HEK293 (cell line): ENCODE data around the gene CDIPT.

Experiments
- GLIS1 ChIP-seq: fragments of 450-650 bp; formaldehyde crosslinking; IDR thresholded peaks from 2 replicates; pipeline ENCODE4 v1.5.1; 2016; ENCODE audit warnings: missing biosample characterization, missing genetic modification characterization
- HOXD13 ChIP-seq: sonication (generic); formaldehyde crosslinking; IDR thresholded peaks from 2 replicates; pipeline ENCODE4 v1.8.0; 2022; ENCODE audit warnings: missing genetic modification reagents, borderline replicate concordance
- MEIS1 ChIP-seq: sonication (generic); formaldehyde crosslinking; IDR thresholded peaks from 2 replicates; pipeline ENCODE4 v1.8.1; 2022; ENCODE audit warnings: missing genetic modification reagents, mild to moderate bottlenecking, borderline replicate concordance
- OSR2 ChIP-seq: fragments of 450-650 bp; formaldehyde crosslinking; IDR thresholded peaks from 2 replicates; pipeline ENCODE4 v1.5.1; 2016; ENCODE audit warnings: missing biosample characterization, missing genetic modification characterization
- PRDM10 ChIP-seq: fragments of 450-650 bp; formaldehyde crosslinking; IDR thresholded peaks from 2 replicates; pipeline ENCODE4 v1.5.1; 2016; ENCODE audit warnings: missing biosample characterization, missing genetic modification characterization
- REST ChIP-seq: fragments of 450-650 bp; formaldehyde crosslinking; IDR thresholded peaks from 2 replicates; pipeline ENCODE4 v1.5.1; 2016; ENCODE audit warnings: missing biosample characterization, missing genetic modification characterization
- SP2 ChIP-seq: fragments of 450-650 bp; formaldehyde crosslinking; IDR thresholded peaks from 2 replicates; pipeline ENCODE4 v1.5.1; 2016; ENCODE audit warnings: missing biosample characterization, missing genetic modification characterization
- TCF7L2 ChIP-seq: IDR thresholded peaks from 2 replicates; pipeline ENCODE4 v1.6.1; 2011; ENCODE audit warnings: low read depth, mild to moderate bottlenecking, inconsistent platforms, low read length, moderate library complexity, borderline replicate concordance
- TSHZ1 ChIP-seq: fragments of 450-650 bp; formaldehyde crosslinking; IDR thresholded peaks from 2 replicates; pipeline ENCODE4 v1.5.1; 2016; ENCODE audit warnings: missing biosample characterization, missing genetic modification characterization, borderline replicate concordance
- ZBTB17 ChIP-seq: fragments of 450-650 bp; formaldehyde crosslinking; IDR thresholded peaks from 2 replicates; pipeline ENCODE4 v1.5.1; 2016; ENCODE audit warnings: missing biosample characterization, missing genetic modification characterization
- ZBTB48 ChIP-seq: fragments of 450-650 bp; formaldehyde crosslinking; IDR thresholded peaks from 2 replicates; pipeline ENCODE4 v1.5.1; 2016; ENCODE audit warnings: missing biosample characterization, missing genetic modification characterization
- ZFP37 ChIP-seq: fragments of 450-650 bp; formaldehyde crosslinking; IDR thresholded peaks from 2 replicates; pipeline ENCODE4 v1.5.1; 2016; ENCODE audit warnings: missing biosample characterization, missing genetic modification characterization
- ZNF132 ChIP-seq: fragments of 450-650 bp; formaldehyde crosslinking; IDR thresholded peaks from 2 replicates; pipeline ENCODE4 v1.5.1; 2017; ENCODE audit warnings: missing biosample characterization, missing genetic modification characterization, borderline replicate concordance
- ZNF16 ChIP-seq: fragments of 450-650 bp; formaldehyde crosslinking; IDR thresholded peaks from 2 replicates; pipeline ENCODE4 v1.5.1; 2016; ENCODE audit warnings: low read depth, missing biosample characterization, missing genetic modification characterization
- ZNF214 ChIP-seq: fragments of 450-650 bp; formaldehyde crosslinking; IDR thresholded peaks from 2 replicates; pipeline ENCODE4 v1.5.1; 2017; ENCODE audit warnings: missing biosample characterization, mild to moderate bottlenecking, missing genetic modification characterization, borderline replicate concordance
- ZNF221 ChIP-seq: fragments of 450-650 bp; formaldehyde crosslinking; IDR thresholded peaks from 2 replicates; pipeline ENCODE4 v1.5.1; 2017; ENCODE audit warnings: missing biosample characterization, missing genetic modification characterization, borderline replicate concordance
- ZNF26 ChIP-seq: fragments of 450-650 bp; formaldehyde crosslinking; IDR thresholded peaks from 2 replicates; pipeline ENCODE4 v1.5.1; 2016; ENCODE audit warnings: missing biosample characterization, missing genetic modification characterization
- ZNF280C ChIP-seq: fragments of 450-650 bp; formaldehyde crosslinking; IDR thresholded peaks from 2 replicates; pipeline ENCODE4 v1.5.1; 2016; ENCODE audit warnings: missing biosample characterization, missing genetic modification characterization
- ZNF514 ChIP-seq: fragments of 450-650 bp; formaldehyde crosslinking; IDR thresholded peaks from 2 replicates; pipeline ENCODE4 v1.5.1; 2016; ENCODE audit warnings: missing biosample characterization, missing genetic modification characterization
- ZNF621 ChIP-seq: fragments of 450-650 bp; formaldehyde crosslinking; IDR thresholded peaks from 2 replicates; pipeline ENCODE4 v1.5.1; 2017; ENCODE audit warnings: missing biosample characterization, missing genetic modification characterization
- ZNF664 ChIP-seq: fragments of 450-650 bp; formaldehyde crosslinking; IDR thresholded peaks from 2 replicates; pipeline ENCODE4 v1.5.1; 2016; ENCODE audit warnings: missing biosample characterization, missing genetic modification characterization
- ZSCAN18 ChIP-seq: fragments of 450-650 bp; formaldehyde crosslinking; IDR thresholded peaks from 2 replicates; pipeline ENCODE4 v1.5.1; 2016; ENCODE audit warnings: missing biosample characterization, missing genetic modification characterization
- ZSCAN30 ChIP-seq: fragments of 450-650 bp; IDR thresholded peaks from 2 replicates; pipeline ENCODE4 v1.5.1; 2018; ENCODE audit warnings: missing biosample characterization, mild to moderate bottlenecking, missing genetic modification characterization, moderate library complexity

CDIPT gene

GRCh38 chr16:29863669-29863984, 601 bp upstream of the CDIPT start (continued):
- TF ChIP-seq TSHZ1 (tag by site-specific recombination) (no peak), ZSCAN18 (tag by site-specific recombination) (no peak), ZNF132 (tag by site-specific recombination) (no peak), HOXD13 (CRISPR knock-in tag) (no peak), ZNF221 (tag by site-specific recombination) (no peak), MEIS1 (CRISPR knock-in tag) (no peak), ZFP37 (tag by site-specific recombination) (no peak), PRDM10 (tag by site-specific recombination) (no peak), REST (no peak), ZNF514 (no peak), ZSCAN30 (tag by site-specific recombination) (no peak), ZNF280C (tag by site-specific recombination) (no peak), ZNF26 (no peak), OSR2 (no peak), TCF7L2 (no peak), GLIS1 (tag by site-specific recombination) (no peak), ZNF16 (tag by site-specific recombination) (no peak), ZBTB48 (tag by site-specific recombination) (no peak), ZNF664 (tag by site-specific recombination) (no peak), SP2 (tag by site-specific recombination) (no peak), ZNF621 (tag by site-specific recombination) (no peak), ZNF214 (tag by site-specific recombination) (no peak), ZBTB17 (tag by site-specific recombination) (no peak)
